Chondrocyte (in vitro differentiated cells): ENCODE measurements around the gene RAB27B. TPM values are rescaled to one million over a fixed set of nuclear protein-coding genes. Genes with fewer than 3 reads are reported as not detected.
A peak's percentile ranks its signal among the peaks of the same experiment; 100 is the strongest.

ENCODE experiments used
- DNase-seq: peaks from one replicate; pipeline ENCODE4 v3.0.0; 2021; ENCODE audit warnings: mixed read lengths, low spot score
- H3K27ac Mint-ChIP-seq: one replicate; pipeline ENCODE4 v1.8.0; 2021; ENCODE audit warnings: mild to moderate bottlenecking, moderate library complexity, mixed read lengths; ENCODE audit not compliant: unreplicated experiment
- H3K27me3 Mint-ChIP-seq: 2 replicates; pipeline ENCODE4 v1.8.0; 2021; ENCODE audit warnings: low read depth, mixed read lengths
- H3K36me3 Mint-ChIP-seq: 2 replicates; pipeline ENCODE4 v1.8.0; 2021; ENCODE audit warnings: low read depth, mixed read lengths
- H3K4me1 Mint-ChIP-seq: 2 replicates; pipeline ENCODE4 v1.8.0; 2021; ENCODE audit warnings: low read depth, mild to moderate bottlenecking, mixed read lengths
- H3K4me3 Mint-ChIP-seq: one replicate; pipeline ENCODE4 v1.8.0; 2021; ENCODE audit warnings: mild to moderate bottlenecking, moderate library complexity, mixed read lengths; ENCODE audit not compliant: unreplicated experiment
- H3K9me3 Mint-ChIP-seq: 2 replicates; pipeline ENCODE4 v1.8.0; 2021; ENCODE audit warnings: low read depth, mixed read lengths
- total RNA-seq: library from RNA; stranded (reverse); gene quantifications from 3 replicates; pipeline ENCODE4 v1.2.1, GENCODE V29; 2021
- TF ChIP-seq, protein P1 (sequence below): fragments of 200-600 bp; sonication (generic); IDR thresholded peaks from 2 replicates; pipeline ENCODE4 v1.5.0; 2021; ENCODE audit warnings: antibody characterized with exemption, mild to moderate bottlenecking, moderate library complexity

The RAB27B gene
- total RNA-seq, 1 donor from 2014 or later = 0.20 TPM

- Mint-ChIP-seq H3K9me3 (no peaks in the 10 kb centered on the region), H3K4me1 (peaks cover 26% of the 10 kb centered on the region), H3K36me3 (no peaks in the 10 kb centered on the region), H3K4me3 (no peak overlapping the region), H3K27me3 (no peaks in the 10 kb centered on the region), H3K27ac (no peak overlapping the region)
- DNase-seq = no peak
- TF ChIP-seq, protein P1, sequence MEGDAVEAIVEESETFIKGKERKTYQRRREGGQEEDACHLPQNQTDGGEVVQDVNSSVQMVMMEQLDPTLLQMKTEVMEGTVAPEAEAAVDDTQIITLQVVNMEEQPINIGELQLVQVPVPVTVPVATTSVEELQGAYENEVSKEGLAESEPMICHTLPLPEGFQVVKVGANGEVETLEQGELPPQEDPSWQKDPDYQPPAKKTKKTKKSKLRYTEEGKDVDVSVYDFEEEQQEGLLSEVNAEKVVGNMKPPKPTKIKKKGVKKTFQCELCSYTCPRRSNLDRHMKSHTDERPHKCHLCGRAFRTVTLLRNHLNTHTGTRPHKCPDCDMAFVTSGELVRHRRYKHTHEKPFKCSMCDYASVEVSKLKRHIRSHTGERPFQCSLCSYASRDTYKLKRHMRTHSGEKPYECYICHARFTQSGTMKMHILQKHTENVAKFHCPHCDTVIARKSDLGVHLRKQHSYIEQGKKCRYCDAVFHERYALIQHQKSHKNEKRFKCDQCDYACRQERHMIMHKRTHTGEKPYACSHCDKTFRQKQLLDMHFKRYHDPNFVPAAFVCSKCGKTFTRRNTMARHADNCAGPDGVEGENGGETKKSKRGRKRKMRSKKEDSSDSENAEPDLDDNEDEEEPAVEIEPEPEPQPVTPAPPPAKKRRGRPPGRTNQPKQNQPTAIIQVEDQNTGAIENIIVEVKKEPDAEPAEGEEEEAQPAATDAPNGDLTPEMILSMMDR = no peak
Measured at GRCh38 chr18:54825601-54826344, 2.5 kb upstream of the RAB27B start.

GRCh38 chr18:54828986-54829385 lies 709 bp downstream of the RAB27B start:
- Mint-ChIP-seq H3K9me3 (peaks cover 8% of the 10 kb centered on the region), H3K36me3 (peaks cover 5% of the 10 kb centered on the region), H3K4me1 (peaks cover 17% of the 10 kb centered on the region), H3K27ac (peak overlapping the region; percentile 37), H3K4me3 (peak overlapping the region; percentile 76), H3K27me3 (peaks cover 2% of the 10 kb centered on the region)
- TF ChIP-seq, protein P1 = no peak
- DNase-seq = no peak

DNA sequence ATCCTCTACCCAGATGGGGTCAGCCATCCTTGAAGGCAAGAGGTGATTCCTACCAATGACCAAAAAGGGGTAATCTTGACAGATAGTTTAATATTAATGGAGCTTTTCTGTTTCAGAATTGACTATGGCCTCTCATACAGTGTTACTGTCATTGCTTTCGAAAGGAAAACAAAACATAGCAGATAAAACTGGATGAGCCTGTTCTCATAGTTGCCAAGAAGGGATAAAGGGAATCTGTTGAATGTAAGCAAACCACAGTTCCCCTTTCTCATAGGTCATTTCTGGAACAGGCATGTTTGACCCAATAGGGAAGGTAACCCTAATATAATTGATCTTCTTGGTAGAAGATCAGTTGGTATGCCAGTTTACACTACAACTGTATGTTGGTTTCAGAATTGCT lies 1.6 kb downstream of the RAB27B start:
- H3K4me3 Mint-ChIP-seq = no peak overlapping the region
- TF ChIP-seq, protein P1 = no peak
- H3K36me3 Mint-ChIP-seq = peaks cover 5% of the 10 kb centered on the region
- peaks cover 8% of the 10 kb centered on the region for H3K9me3 Mint-ChIP-seq
- no peak for DNase-seq
- peaks cover 17% of the 10 kb centered on the region for H3K4me1 Mint-ChIP-seq
- peaks cover 2% of the 10 kb centered on the region for H3K27me3 Mint-ChIP-seq
- no peak overlapping the region for H3K27ac Mint-ChIP-seq

DNA sequence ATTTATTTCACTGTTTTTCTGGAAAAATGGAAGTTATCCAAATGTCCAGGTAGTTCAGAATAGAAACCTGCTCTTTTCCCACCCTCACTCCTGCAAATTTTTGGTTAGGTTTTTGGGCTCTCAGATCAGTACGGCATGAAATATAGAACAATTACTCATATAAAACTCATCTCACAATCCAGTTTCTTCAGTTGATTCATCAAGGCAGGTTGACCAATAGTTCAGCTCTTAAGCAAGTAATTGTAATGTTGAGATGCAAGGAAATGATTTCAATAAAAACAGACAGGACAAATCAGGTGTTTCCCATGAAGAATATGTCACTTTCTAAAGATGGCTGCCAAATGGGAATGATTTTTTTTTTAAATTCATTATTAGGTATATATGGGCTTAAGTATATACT lies 2.0 kb downstream of the RAB27B start:
- Mint-ChIP-seq H3K4me3 (no peak overlapping the region), H3K27ac (no peak overlapping the region)

GRCh38 chr18:54830866-54831265 lies 2.6 kb downstream of the RAB27B start:
- TF ChIP-seq, protein P1 = no peak
- H3K9me3 Mint-ChIP-seq = peaks cover 8% of the 10 kb centered on the region
- no peak overlapping the region for H3K4me3 Mint-ChIP-seq

More for the DNA sequence above, 2.0 kb downstream of the RAB27B start:
- Mint-ChIP-seq H3K9me3 (peaks cover 8% of the 10 kb centered on the region), H3K27me3 (peaks cover 2% of the 10 kb centered on the region), H3K36me3 (peaks cover 5% of the 10 kb centered on the region), H3K4me1 (peaks cover 17% of the 10 kb centered on the region)
- DNase-seq = no peak
- TF ChIP-seq, protein P1 = no peak

More at GRCh38 chr18:54830866-54831265, 2.6 kb downstream of the RAB27B start:
- Mint-ChIP-seq H3K27ac (no peak overlapping the region), H3K4me1 (peaks cover 17% of the 10 kb centered on the region), H3K27me3 (peaks cover 4% of the 10 kb centered on the region), H3K36me3 (peaks cover 5% of the 10 kb centered on the region)
- DNase-seq = no peak
